Small intestine (tissue), 7 donors: Measurements from ENCODE around the gene PDE11A. TPM values are rescaled to one million over a fixed set of nuclear protein-coding genes. Genes with fewer than 3 reads are reported as not detected.

Experiments used
- DNase-seq, 2 donors: peaks; one replicate each; pipeline versions ENCODE4 v3.0.0 to v3.0.0-alpha.2; 2013
- FAIRE-seq: peaks from 2 replicates; lab custom pipeline; 2012; peaks lifted over from hg19 to GRCh38; lab: Jason Lieb, UNC
- H3K27ac ChIP-seq, 3 donors: one replicate each; pipeline ENCODE4 v1.5.1; 2013; ENCODE audit warnings: low read length in 2 of 3, mild to moderate bottlenecking in 2 of 3, control low read depth in 1 of 3, inconsistent platforms in 1 of 3, low read depth in 1 of 3, moderate library complexity in 1 of 3
- H3K27me3 ChIP-seq, 3 donors: one replicate each; pipeline ENCODE4 v1.6.1; 2013; ENCODE audit warnings: low read length in 3 of 3, inconsistent platforms in 1 of 3; ENCODE audit not compliant: control insufficient read depth in 3 of 3, insufficient read depth in 3 of 3
- H3K36me3 ChIP-seq, 3 donors: one replicate each; pipeline ENCODE4 v1.6.1; 2013; ENCODE audit warnings: low read length in 3 of 3, inconsistent platforms in 1 of 3, low read depth in 1 of 3, mild to moderate bottlenecking in 1 of 3, moderate library complexity in 1 of 3; ENCODE audit not compliant: control insufficient read depth in 3 of 3, insufficient read depth in 2 of 3
- H3K4me1 ChIP-seq, 3 donors: one replicate each; pipeline ENCODE4 v1.6.1; 2013; ENCODE audit warnings: low read length in 2 of 3, inconsistent platforms in 1 of 3, low read depth in 1 of 3, mild to moderate bottlenecking in 1 of 3, moderate library complexity in 1 of 3; ENCODE audit not compliant: control insufficient read depth in 3 of 3, insufficient read depth in 2 of 3
- H3K4me3 ChIP-seq, 3 donors: one replicate each; pipeline ENCODE4 v1.5.1; 2013; ENCODE audit warnings: low read length in 3 of 3, control low read depth in 1 of 3, inconsistent platforms in 1 of 3, low read depth in 1 of 3, mild to moderate bottlenecking in 1 of 3, moderate library complexity in 1 of 3
- H3K9me3 ChIP-seq, 2 donors: one replicate each; pipeline ENCODE4 v1.6.1; 2013; ENCODE audit warnings: low read depth in 1 of 2, low read length in 1 of 2; ENCODE audit not compliant: control insufficient read depth in 2 of 2, insufficient read depth in 1 of 2
- WGBS, 3 donors: extraction: QIAGEN DNeasy Blood & Tissue Kit; methylation state at CpG; one replicate each; pipeline ENCODE4 v1.1.7; 2013; 5-methylcytosine and 5-hydroxymethylcytosine counted together
- polyA plus RNA-seq, 4 donors: library from polyadenylated mRNA; stranded (reverse) in 3 of 4; unstranded in 1 of 4; fragments of 200-250 nt in 3 of 4; fragments of 120-200 nt in 1 of 4; gene quantifications; one replicate each; pipeline versions ENCODE4 v1.2.1 to v1.2.3, GENCODE V29; 2013
- donor health status: healthy with polysubstance abuse.
- donor health status: control.
- donor health status: control.
- donor health status: Bipolar disorder and iron deficiency.
- donor health status: healthy.

The PDE11A gene
- polyA plus RNA-seq, 4 donors, result 0.27 to 3.8 (median 0.84) TPM

GRCh38 chr2:177680866-177681712 lies 391.5 kb downstream of the PDE11A start:
- no peak for FAIRE-seq
- Histone ChIP-seq H3K9me3 (no peaks in the 10 kb centered on the region), H3K4me1 (peaks cover 0 to 3% (median 3%) of the 10 kb centered on the region in 3 donors), H3K36me3 (no peaks in the 10 kb centered on the region), H3K27me3 (no peaks in the 10 kb centered on the region), H3K27ac (no peak overlapping the region), H3K4me3 (no peak overlapping the region)
- DNase-seq, result no peak
- 80 to 81% (median 80%) methylated on average over 6 of the region's 6 CpGs for WGBS, 3 donors

GRCh38 chr2:177679611-177680605 lies 392.7 kb downstream of the PDE11A start:
- WGBS, 3 donors, result 51 to 58% (median 56%) methylated on average over 6 of the region's 6 CpGs
- H3K27me3 ChIP-seq, result no peaks in the 10 kb centered on the region
- H3K4me3 ChIP-seq, result no peak overlapping the region

GRCh38 chr2:177678939-177679338 lies 393.6 kb downstream of the PDE11A start:
- DNase-seq (peak; percentile 16 to 18), FAIRE-seq (no peak)
- Histone ChIP-seq H3K9me3 (no peaks in the 10 kb centered on the region), H3K4me1 (peaks cover 0 to 3% (median 3%) of the 10 kb centered on the region in 3 donors), H3K36me3 (no peaks in the 10 kb centered on the region), H3K4me3 (no peak overlapping the region), H3K27ac (no peak overlapping the region), H3K27me3 (peaks cover 0 to 3% (median 0%) of the 10 kb centered on the region in 3 donors)
- WGBS, 3 donors, result 25 to 57% (median 37%) methylated on average over 2 of the region's 2 CpGs

More at GRCh38 chr2:177679611-177680605, 392.7 kb downstream of the PDE11A start:
- no peaks in the 10 kb centered on the region for H3K36me3 ChIP-seq
- H3K27ac ChIP-seq, result no peak overlapping the region
- no peak for FAIRE-seq
- no peak for DNase-seq
- H3K9me3 ChIP-seq, result no peaks in the 10 kb centered on the region
- peaks cover 0 to 3% (median 3%) of the 10 kb centered on the region in 3 donors for H3K4me1 ChIP-seq

GRCh38 chr2:177676636-177677035 lies 395.9 kb downstream of the PDE11A start:
- WGBS, 3 donors, result 86 to 90% (median 88%) methylated on average over 3 of the region's 3 CpGs

GRCh38 chr2:177675825-177676224 lies 396.8 kb downstream of the PDE11A start:
- H3K27me3 ChIP-seq, result peaks cover 0 to 3% (median 0%) of the 10 kb centered on the region in 3 donors

More at GRCh38 chr2:177676636-177677035, 395.9 kb downstream of the PDE11A start:
- Histone ChIP-seq H3K36me3 (no peaks in the 10 kb centered on the region), H3K27ac (no peak overlapping the region), H3K4me3 (no peak overlapping the region), H3K27me3 (peaks cover 0 to 3% (median 0%) of the 10 kb centered on the region in 3 donors), H3K4me1 (peaks cover 0 to 3% (median 3%) of the 10 kb centered on the region in 3 donors), H3K9me3 (no peaks in the 10 kb centered on the region)
- FAIRE-seq (no peak), DNase-seq (no peak)

GRCh38 chr2:177675350-177675821 lies 397.2 kb downstream of the PDE11A start:
- Histone ChIP-seq H3K36me3 (no peaks in the 10 kb centered on the region), H3K27me3 (peaks cover 0 to 3% (median 0%) of the 10 kb centered on the region in 3 donors), H3K9me3 (no peaks in the 10 kb centered on the region), H3K27ac (no peak overlapping the region), H3K4me1 (peaks cover 0 to 3% (median 3%) of the 10 kb centered on the region in 3 donors), H3K4me3 (no peak overlapping the region)
- FAIRE-seq (no peak), DNase-seq (no peak)
- WGBS, 3 donors, result 36 to 47% (median 44%) methylated on average over 6 of the region's 6 CpGs

More at GRCh38 chr2:177675825-177676224, 396.8 kb downstream of the PDE11A start:
- Histone ChIP-seq H3K4me3 (no peak overlapping the region), H3K9me3 (no peaks in the 10 kb centered on the region), H3K27ac (no peak overlapping the region), H3K4me1 (peaks cover 0 to 3% (median 3%) of the 10 kb centered on the region in 3 donors), H3K36me3 (no peaks in the 10 kb centered on the region)
- DNase-seq (no peak), FAIRE-seq (no peak)
- 92 to 100% (median 93%) methylated on average over 1 of the region's 1 CpG for WGBS, 3 donors

- Histone ChIP-seq H3K27ac (no peak overlapping the region), H3K9me3 (no peaks in the 10 kb centered on the region), H3K4me1 (no peaks in the 10 kb centered on the region), H3K36me3 (no peaks in the 10 kb centered on the region), H3K27me3 (peaks cover 0 to 3% (median 0%) of the 10 kb centered on the region in 3 donors), H3K4me3 (no peak overlapping the region)
- no peak for DNase-seq
- FAIRE-seq, result no peak
- WGBS, 3 donors, result 81 to 82% (median 81%) methylated on average over 9 of the region's 9 CpGs
Measured at GRCh38 chr2:177673602-177674595, 398.7 kb downstream of the PDE11A start.
